ENCODE data around the gene NELFA. TPM values are rescaled to one million over a fixed set of nuclear protein-coding genes. Genes with fewer than 3 reads are reported as not detected.

Gene NELFA
- 10 to 100 TPM; 31.5 to 42.9 (median 35.1) TPM for polyA plus RNA-seq (ENCODE audit: insufficient read length in 4 of 4)

GRCh38 chr4:2008921-2009650 is at the start of gene NELFA:
TSS of gene NELFA (minus strand) at chr4:2008974. CDS start at chr4:2008959, 15 bp downstream.
- DNase-seq (ENCODE audit: low read depth in 4 of 4, low spot score in 3 of 4), result peak; percentile 91 to 99 (median 92)

- DNase-seq (ENCODE audit: low read depth in 4 of 4, low spot score in 3 of 4), result no peak
Measured at GRCh38 chr4:2057382-2058065, 48.8 kb upstream of the NELFA start.

GRCh38 chr4:2054217-2054616 is 45.4 kb upstream of the NELFA start:
- DNase-seq (ENCODE audit: low read depth in 4 of 4, low spot score in 3 of 4), result no peak

GRCh38 chr4:2051086-2051485 is 42.3 kb upstream of the NELFA start:
- DNase-seq (ENCODE audit: low read depth in 4 of 4, low spot score in 3 of 4), result no peak

- DNase-seq (ENCODE audit: low read depth in 4 of 4, low spot score in 3 of 4), result no peak
Measured at GRCh38 chr4:2049811-2050210, 41.0 kb upstream of the NELFA start.

GRCh38 chr4:2049381-2049780 is 40.6 kb upstream of the NELFA start:
- DNase-seq (ENCODE audit: low read depth in 4 of 4, low spot score in 3 of 4), result no peak

- no peak for DNase-seq (ENCODE audit: low read depth in 4 of 4, low spot score in 3 of 4)
Measured at GRCh38 chr4:2048831-2049230, 40.1 kb upstream of the NELFA start.

- DNase-seq (ENCODE audit: low read depth in 4 of 4, low spot score in 3 of 4), result no peak
Measured at GRCh38 chr4:2047781-2048581, 39.2 kb upstream of the NELFA start.

- no peak for DNase-seq (ENCODE audit: low read depth in 4 of 4, low spot score in 3 of 4)
Measured at GRCh38 chr4:2047031-2047660, 38.4 kb upstream of the NELFA start.

GRCh38 chr4:2046031-2046961 is 37.5 kb upstream of the NELFA start:
- no peak for DNase-seq (ENCODE audit: low read depth in 4 of 4, low spot score in 3 of 4)

GRCh38 chr4:2045518-2045951 is 36.8 kb upstream of the NELFA start:
- no peak for DNase-seq (ENCODE audit: low read depth in 4 of 4, low spot score in 3 of 4)

- DNase-seq (ENCODE audit: low read depth in 4 of 4, low spot score in 3 of 4), result no peak
Measured at GRCh38 chr4:2044542-2045517, 36.1 kb upstream of the NELFA start.

- no peak for DNase-seq (ENCODE audit: low read depth in 4 of 4, low spot score in 3 of 4)
Measured at GRCh38 chr4:2044119-2044485, 35.3 kb upstream of the NELFA start.

GRCh38 chr4:2043396-2044118 is 34.8 kb upstream of the NELFA start:
- no peak for DNase-seq (ENCODE audit: low read depth in 4 of 4, low spot score in 3 of 4)

GRCh38 chr4:2042947-2043395 is 34.2 kb upstream of the NELFA start:
- DNase-seq (ENCODE audit: low read depth in 4 of 4, low spot score in 3 of 4), result no peak

- DNase-seq (ENCODE audit: low read depth in 4 of 4, low spot score in 3 of 4), result no peak
Measured at GRCh38 chr4:2042204-2042946, 33.6 kb upstream of the NELFA start.

All from right renal pelvis (tissue), 4 donors.